Measurements from ENCODE around the gene METTL25.

Gene METTL25

DNA sequence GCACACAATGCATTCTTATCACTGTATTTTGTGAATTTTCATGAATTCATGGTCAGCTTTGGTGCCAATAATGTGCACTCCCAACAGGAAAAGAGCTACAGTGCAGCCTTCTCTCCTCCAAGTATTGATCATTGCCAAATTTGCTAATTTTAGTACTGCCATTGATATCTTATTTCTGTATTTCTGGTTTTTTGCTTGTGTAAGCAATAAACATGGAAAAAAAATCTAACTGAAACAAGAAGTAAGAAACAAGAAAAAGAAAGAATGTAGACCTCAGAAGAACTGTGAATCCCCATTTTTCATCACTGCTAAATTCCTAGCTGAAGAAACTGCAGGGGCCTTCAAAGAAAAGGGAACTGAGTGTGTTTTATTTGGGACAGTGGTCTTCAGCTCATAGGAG is 161.2 kb downstream of the METTL25 start:
- no peaks in the 10 kb centered on the region for H3K9me2 ChIP-seq (replicated peaks; ENCODE audit: insufficient read depth, low read length)
- no peak overlapping the region for H3K27ac ChIP-seq (ENCODE audit: low read depth, low read length)
- no peak overlapping the region for H3K4me3 ChIP-seq (ENCODE audit: insufficient read depth, low read length, poor library complexity, severe bottlenecking)
- TF ChIP-seq, protein P1, sequence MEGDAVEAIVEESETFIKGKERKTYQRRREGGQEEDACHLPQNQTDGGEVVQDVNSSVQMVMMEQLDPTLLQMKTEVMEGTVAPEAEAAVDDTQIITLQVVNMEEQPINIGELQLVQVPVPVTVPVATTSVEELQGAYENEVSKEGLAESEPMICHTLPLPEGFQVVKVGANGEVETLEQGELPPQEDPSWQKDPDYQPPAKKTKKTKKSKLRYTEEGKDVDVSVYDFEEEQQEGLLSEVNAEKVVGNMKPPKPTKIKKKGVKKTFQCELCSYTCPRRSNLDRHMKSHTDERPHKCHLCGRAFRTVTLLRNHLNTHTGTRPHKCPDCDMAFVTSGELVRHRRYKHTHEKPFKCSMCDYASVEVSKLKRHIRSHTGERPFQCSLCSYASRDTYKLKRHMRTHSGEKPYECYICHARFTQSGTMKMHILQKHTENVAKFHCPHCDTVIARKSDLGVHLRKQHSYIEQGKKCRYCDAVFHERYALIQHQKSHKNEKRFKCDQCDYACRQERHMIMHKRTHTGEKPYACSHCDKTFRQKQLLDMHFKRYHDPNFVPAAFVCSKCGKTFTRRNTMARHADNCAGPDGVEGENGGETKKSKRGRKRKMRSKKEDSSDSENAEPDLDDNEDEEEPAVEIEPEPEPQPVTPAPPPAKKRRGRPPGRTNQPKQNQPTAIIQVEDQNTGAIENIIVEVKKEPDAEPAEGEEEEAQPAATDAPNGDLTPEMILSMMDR (IDR thresholded peaks at IDR 0.05; ENCODE audit: insufficient read depth, low read length, poor library complexity, severe bottlenecking), result no peak
- TF ChIP-seq EZH2phosphoT487 (conservative IDR thresholded peaks at IDR 0.05; ENCODE audit: low read length), result no peak
- H3F3A ChIP-seq (ENCODE audit: insufficient read depth), result no peaks in the 10 kb centered on the region
- H3K9me3 ChIP-seq (ENCODE audit: insufficient read depth, low read length), result no peaks in the 10 kb centered on the region
- no peaks in the 10 kb centered on the region for H3K79me2 ChIP-seq (ENCODE audit: insufficient read depth, low read length)
- no peak overlapping the region for H3K9ac ChIP-seq (ENCODE audit: low read length)
- H3K36me3 ChIP-seq (ENCODE audit: low read length), result no peaks in the 10 kb centered on the region
- no peak overlapping the region for H2AFZ ChIP-seq (ENCODE audit: low read depth, low read length, severe bottlenecking)
- no peak overlapping the region for H3K4me2 ChIP-seq (ENCODE audit: low read depth, low read length, poor library complexity, severe bottlenecking)
- H4K20me1 ChIP-seq (ENCODE audit: low read depth, low read length), result no peaks in the 10 kb centered on the region
- no peaks in the 10 kb centered on the region for H3K27me3 ChIP-seq (ENCODE audit: low read length)

DNA sequence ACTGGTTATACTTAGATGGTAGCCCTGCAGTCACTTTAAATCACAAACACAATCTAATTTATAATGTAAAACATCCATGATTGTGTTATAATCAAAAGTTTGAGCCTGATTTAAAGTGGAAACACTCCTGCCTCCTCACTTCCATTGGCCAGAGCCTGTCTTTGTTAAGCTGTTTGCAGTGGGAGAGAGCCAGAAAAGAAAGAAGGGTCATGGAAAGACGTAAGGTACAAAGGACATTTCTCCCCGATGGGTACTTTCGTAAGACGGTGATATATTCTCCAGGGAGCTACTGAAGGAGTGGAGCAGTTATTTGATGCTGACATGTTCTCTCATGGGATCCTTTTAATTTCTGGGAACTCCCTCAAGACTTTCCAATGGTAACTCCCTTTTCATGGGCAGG is 164.0 kb downstream of the METTL25 start:
- H4K20me1 ChIP-seq (ENCODE audit: low read depth, low read length), result no peaks in the 10 kb centered on the region
- no peaks in the 10 kb centered on the region for H3K27me3 ChIP-seq (ENCODE audit: low read length)
- H3K79me2 ChIP-seq (ENCODE audit: insufficient read depth, low read length), result no peaks in the 10 kb centered on the region
- H3F3A ChIP-seq (ENCODE audit: insufficient read depth), result no peaks in the 10 kb centered on the region
- no peaks in the 10 kb centered on the region for H3K36me3 ChIP-seq (ENCODE audit: low read length)
- H3K4me3 ChIP-seq (ENCODE audit: insufficient read depth, low read length, poor library complexity, severe bottlenecking), result no peak overlapping the region
- H3K9me3 ChIP-seq (ENCODE audit: insufficient read depth, low read length), result no peaks in the 10 kb centered on the region
- no peak overlapping the region for H3K27ac ChIP-seq (ENCODE audit: low read depth, low read length)
- no peak overlapping the region for H3K4me2 ChIP-seq (ENCODE audit: low read depth, low read length, poor library complexity, severe bottlenecking)
- no peak overlapping the region for H3K9ac ChIP-seq (ENCODE audit: low read length)
- no peaks in the 10 kb centered on the region for H3K9me2 ChIP-seq (replicated peaks; ENCODE audit: insufficient read depth, low read length)
- no peak overlapping the region for H2AFZ ChIP-seq (ENCODE audit: low read depth, low read length, severe bottlenecking)
- TF ChIP-seq, protein P1 (IDR thresholded peaks at IDR 0.05; ENCODE audit: insufficient read depth, low read length, poor library complexity, severe bottlenecking), result no peak
- no peak for TF ChIP-seq EZH2phosphoT487 (conservative IDR thresholded peaks at IDR 0.05; ENCODE audit: low read length)

DNA sequence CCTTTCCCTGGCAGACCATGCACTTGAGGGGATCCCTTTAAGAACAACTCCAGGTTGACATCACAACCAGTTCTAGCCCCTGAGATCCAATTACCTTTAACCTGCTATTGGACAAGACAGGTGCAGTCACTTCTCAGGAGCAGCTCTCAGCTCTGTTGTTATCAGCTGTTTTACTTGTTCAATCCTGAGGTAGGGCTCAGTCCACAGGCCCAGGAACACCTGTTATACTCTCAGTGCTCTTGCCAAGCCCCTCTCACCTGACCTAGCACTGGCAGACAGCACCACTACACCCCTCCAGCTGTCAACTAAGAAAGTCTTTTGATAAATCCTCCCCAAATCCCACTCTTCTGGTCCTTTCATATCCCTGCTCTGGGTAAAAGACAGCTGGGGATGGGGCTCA is 164.4 kb downstream of the METTL25 start:
- no peak overlapping the region for H3K4me2 ChIP-seq (ENCODE audit: low read depth, low read length, poor library complexity, severe bottlenecking)
- H3K9me3 ChIP-seq (ENCODE audit: insufficient read depth, low read length), result no peaks in the 10 kb centered on the region
- no peaks in the 10 kb centered on the region for H3K27me3 ChIP-seq (ENCODE audit: low read length)
- H3K4me3 ChIP-seq (ENCODE audit: insufficient read depth, low read length, poor library complexity, severe bottlenecking), result no peak overlapping the region
- H2AFZ ChIP-seq (ENCODE audit: low read depth, low read length, severe bottlenecking), result no peak overlapping the region
- H3K9me2 ChIP-seq (replicated peaks; ENCODE audit: insufficient read depth, low read length), result no peaks in the 10 kb centered on the region
- no peak overlapping the region for H3K9ac ChIP-seq (ENCODE audit: low read length)
- H3K27ac ChIP-seq (ENCODE audit: low read depth, low read length), result no peak overlapping the region
- no peaks in the 10 kb centered on the region for H4K20me1 ChIP-seq (ENCODE audit: low read depth, low read length)
- no peaks in the 10 kb centered on the region for H3K79me2 ChIP-seq (ENCODE audit: insufficient read depth, low read length)
- TF ChIP-seq, protein P1 (IDR thresholded peaks at IDR 0.05; ENCODE audit: insufficient read depth, low read length, poor library complexity, severe bottlenecking), result no peak
- TF ChIP-seq EZH2phosphoT487 (conservative IDR thresholded peaks at IDR 0.05; ENCODE audit: low read length), result no peak
- H3K36me3 ChIP-seq (ENCODE audit: low read length), result no peaks in the 10 kb centered on the region
- no peaks in the 10 kb centered on the region for H3F3A ChIP-seq (ENCODE audit: insufficient read depth)
